Fibroblast of skin of abdomen (primary cell): ENCODE data around the gene ZFP36L2. TPM values are rescaled to one million over a fixed set of nuclear protein-coding genes. Genes with fewer than 3 reads are reported as not detected.

ENCODE experiments used
- DNase-seq: peaks from one replicate; pipeline ENCODE4 v3.0.0-alpha.2; 2013
- polyA plus RNA-seq, 2 experiments: library from polyadenylated mRNA; unstranded; fragments of 120-200 nt; gene quantifications; one replicate each; pipeline ENCODE4 v1.2.1, GENCODE V29; 2013; ENCODE audit not compliant: insufficient read length in 2 of 2

ZFP36L2 gene, protein sequence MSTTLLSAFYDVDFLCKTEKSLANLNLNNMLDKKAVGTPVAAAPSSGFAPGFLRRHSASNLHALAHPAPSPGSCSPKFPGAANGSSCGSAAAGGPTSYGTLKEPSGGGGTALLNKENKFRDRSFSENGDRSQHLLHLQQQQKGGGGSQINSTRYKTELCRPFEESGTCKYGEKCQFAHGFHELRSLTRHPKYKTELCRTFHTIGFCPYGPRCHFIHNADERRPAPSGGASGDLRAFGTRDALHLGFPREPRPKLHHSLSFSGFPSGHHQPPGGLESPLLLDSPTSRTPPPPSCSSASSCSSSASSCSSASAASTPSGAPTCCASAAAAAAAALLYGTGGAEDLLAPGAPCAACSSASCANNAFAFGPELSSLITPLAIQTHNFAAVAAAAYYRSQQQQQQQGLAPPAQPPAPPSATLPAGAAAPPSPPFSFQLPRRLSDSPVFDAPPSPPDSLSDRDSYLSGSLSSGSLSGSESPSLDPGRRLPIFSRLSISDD
- 59.0 TPM for polyA plus RNA-seq (2013, experiment 1 of 2; ENCODE audit: insufficient read length)
- 65.8 TPM for polyA plus RNA-seq (2013, experiment 2 of 2; ENCODE audit: insufficient read length)

DNA sequence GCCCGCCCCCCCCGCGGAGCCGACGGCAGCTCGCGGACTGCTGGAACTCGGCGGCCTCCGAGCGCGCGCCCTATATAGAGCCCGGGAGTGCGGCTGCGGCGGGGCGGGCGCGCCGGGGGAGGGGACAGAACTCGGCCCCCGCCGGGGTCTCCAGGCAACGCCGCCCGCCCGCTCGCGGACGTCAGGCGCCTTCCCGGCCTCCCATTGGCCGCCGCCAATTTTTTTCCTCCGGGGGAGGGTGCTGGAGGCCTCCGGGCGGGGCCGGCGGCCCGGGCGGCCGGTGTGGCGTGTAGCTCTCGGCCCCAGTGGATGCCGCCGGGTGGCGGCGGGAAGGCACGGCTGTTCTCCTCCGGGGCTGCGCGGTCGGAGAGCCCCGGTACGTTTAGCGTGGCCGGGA, at the start of gene ZFP36L2:
Gene ZFP36L2, minus strand, starts transcription at position 49 of the 397 bp plus-strand sequence. CDS start 291 bp downstream, outside the sequence.
- peak; percentile 98 for DNase-seq

DNA sequence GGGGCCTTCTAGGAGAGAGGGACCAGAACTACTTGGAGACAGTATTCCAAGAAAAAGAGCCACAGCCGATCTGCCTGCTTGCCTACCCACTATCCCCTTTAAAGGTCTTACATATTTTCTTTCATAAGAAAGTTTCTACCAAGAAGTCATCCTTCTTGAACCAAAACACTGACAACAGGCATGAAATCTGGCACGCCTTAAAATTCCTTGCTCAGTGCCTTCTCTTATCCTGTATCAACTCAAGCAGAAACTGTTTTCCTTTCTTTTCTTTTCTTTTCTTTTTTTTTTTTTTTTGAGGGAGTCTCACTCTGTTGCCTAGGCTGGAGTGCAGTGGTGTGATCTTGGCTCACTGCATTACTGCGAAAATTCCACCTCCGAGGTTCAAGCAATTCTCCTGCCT, 48.3 kb upstream of the ZFP36L2 start:
- no peak for DNase-seq

DNA sequence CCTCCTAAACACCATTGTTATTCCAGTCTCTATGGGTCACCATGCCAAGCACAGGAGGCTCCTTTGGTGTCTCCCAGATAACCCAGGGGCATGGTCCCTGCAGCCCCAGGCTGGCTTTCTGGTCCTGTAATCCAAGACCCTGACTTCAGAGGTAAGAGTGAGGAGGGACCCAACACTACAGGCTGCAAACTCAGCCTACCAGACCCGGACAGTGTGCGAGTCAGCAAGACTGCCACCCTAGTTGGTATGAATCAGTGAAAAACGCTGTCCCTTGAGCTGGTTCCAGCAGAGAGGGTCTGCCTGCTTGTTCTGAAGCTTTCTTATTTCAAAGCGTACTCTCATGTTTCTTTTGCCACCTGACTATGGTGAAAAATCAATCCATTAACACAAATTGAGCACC, 47.6 kb upstream of the ZFP36L2 start:
- DNase-seq: peak; percentile 20

DNA sequence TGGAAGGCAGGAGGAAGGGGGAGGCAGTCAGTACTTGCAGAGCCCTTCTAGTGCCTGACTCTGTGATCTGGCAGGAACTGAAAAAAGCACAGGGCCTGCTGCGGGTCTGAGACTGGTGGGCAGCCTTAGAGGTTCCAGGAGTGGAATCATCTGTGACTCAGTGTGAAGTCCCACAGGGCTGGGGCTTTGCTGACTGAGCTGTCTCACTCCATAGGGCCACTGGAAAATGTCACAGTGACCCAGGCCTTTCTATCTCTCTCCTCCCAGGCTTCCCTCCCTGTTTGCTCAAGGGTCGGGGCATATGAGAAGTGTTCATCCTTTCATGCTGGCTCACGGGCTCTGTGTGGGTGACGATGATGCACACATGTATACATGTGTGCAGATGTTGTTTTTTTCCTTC, 47.1 kb upstream of the ZFP36L2 start:
- peak; percentile 36 for DNase-seq

DNA sequence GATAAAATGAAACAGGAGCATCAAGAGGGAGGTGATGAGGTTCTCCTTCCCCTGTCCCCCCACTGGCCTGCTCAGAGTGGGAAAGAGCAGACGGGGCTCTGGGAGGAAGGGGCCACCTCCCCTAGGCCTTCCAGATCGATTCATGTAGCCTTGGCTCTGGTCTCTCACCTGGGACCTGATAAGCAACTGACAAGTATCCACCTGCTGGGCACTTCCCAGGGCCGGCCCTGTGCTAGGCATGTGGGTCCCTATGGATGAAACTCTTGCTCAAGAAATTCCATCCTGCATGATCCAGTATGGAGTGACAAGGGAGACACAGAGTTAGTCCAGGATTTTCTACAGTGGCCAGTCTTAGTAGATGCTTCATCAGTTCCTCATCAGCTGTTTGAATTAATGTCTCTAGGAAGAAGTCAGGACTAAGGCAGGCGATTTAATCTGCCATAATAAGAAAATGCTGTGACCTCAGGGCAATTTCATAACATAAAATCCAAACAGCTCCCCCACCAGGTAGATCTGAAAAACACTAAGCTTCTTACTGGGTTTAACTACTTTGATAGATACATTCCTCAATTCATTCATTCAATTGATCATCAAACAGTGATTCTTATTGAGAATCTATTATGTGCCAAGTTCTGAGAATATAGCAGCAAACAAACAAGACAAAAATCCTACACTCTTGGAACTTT, 44.7 kb upstream of the ZFP36L2 start:
- no peak for DNase-seq

DNA sequence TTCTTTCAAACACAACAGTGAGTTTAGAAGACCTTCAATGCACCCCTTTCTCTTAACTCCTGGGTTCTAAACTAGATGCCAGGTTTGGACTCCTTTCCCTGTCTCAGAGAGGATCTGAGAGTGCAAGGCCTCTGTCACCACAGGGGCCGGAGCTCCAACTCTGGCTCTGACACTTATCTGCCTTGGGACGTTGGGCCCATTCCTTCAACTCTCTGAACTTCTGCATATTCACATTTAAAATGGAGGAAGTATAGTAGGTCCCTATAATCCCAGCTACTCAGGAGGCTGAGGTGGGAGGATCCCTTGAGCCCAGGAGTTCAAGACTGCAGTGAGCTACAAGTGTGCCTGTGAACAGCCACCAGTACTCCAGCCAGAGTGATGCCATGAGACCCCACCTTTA, 44.1 kb upstream of the ZFP36L2 start:
- no peak for DNase-seq

DNA sequence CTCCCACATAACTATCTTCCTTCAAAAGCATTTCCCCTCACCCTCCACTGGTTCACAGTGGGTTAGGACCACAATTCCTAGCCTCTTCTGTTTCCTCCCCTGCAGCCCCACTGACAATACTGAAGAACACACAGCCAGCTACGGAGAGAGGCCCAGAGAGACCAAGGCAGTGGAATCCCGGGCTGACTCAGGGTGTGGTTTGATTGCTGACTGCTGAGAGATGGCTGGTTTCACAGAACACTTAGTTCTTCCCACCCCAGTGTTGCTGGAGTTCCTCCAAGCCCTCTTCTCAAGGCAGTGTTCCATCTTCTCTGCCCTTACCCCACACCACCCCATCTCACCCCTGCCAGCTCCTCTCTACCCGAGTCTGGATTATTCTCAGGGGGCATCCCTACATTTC, 43.3 kb upstream of the ZFP36L2 start:
- DNase-seq: peak; percentile 82

DNA sequence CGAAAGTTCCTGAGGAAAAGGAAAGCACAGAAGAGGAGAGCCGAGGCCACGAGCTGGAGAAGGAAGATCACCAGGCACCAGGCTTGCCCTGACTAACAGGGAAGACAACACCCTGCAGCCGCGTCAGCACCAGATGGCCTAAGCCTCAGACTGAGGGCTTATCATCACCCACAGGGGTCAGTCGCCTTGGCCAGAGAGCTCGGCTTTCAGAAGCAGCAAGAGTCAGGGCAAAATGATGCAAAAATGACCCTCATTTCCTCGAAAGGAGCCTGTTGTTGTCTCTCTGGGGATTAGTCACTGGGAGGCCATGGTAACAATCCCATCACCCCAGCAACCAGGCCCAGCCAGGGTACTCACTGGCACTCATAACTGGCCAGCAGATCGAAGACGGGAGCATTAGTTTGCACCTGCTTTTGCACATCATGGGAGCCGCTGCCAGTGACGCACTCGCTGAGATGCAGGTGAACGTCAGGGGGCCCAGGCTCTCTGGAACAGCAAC, 42.7 kb upstream of the ZFP36L2 start:
- DNase-seq: peak; percentile 75

DNA sequence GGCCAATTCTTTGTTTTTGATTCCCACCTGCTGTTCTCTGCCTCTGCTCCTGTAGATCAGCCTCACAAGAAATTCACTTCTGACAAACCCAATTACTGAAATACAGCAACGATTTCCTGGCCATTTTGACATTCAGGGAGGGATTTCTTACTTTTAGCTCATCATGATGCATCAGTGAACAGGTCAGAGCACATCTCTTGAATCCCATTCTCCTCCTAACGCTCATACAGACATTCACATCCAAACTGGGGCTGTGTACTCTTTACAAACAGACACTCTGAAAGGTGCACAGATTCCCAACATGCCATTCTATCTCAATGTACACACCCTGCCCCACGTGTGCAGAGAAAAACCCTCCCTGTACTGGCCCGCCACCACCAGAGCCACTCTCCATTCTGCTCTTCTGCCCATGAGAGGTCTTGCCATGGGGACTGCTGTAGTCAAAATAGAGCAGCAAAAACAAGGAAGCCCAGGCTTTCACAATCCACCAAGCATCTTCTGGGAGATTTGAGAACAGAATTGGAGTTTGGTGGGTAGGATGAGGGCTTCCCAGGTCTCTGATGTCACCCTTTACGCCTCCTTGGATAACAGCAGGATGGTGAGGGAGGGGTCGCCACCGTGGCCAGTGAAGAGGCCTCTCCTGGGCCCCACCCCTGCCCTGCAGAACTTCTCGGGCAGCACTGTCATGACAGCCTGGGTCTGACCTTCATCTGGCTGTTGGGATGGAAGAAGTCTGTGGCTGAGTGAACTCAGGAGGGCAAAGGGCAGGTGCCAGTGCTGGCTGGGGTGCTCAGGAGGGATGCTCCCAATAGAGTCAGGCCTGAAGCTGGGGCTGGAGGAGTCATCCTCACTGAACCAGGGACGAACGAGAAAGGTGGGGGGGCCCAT, 41.9 kb upstream of the ZFP36L2 start:
- no peak for DNase-seq

DNA sequence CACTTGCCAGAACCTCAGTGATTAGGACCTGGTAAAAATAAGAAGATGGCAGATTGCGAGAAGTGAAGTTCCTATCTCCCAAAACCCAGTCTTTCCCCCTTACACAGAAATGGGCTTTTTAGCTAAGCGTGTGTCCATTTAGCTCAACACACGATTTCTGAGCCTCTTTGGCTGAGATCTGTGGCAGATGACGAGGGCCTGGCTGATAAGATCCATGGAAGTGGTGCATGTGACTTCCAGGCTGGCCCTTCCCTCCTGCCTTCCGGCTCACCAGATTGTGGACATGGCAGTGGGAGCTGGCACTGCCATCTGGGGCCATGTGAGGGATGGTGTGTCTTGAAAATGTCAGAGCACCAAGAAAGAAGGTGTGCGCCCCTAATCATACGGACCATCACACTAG, 41.0 kb upstream of the ZFP36L2 start:
- no peak for DNase-seq

DNA sequence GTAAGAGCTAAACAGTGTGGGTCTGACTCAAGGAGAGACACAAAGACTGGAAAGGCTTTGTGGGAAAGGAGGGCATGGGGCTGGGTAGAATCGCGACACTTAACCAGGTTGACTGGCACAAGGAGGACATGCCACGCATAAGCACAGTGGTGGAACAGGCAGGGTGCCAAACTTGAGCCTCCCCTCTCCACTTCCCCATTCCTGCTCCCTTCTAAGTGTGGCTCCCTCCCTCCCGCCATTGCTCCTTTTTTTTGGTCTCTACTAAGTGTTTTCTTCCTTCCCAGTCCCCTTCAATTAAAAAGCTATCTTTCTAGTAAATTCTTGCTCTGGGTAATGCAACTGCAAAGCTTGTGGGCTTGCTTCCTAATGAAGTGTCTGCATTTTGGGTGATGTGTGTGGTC, 40.3 kb upstream of the ZFP36L2 start:
- no peak for DNase-seq

DNA sequence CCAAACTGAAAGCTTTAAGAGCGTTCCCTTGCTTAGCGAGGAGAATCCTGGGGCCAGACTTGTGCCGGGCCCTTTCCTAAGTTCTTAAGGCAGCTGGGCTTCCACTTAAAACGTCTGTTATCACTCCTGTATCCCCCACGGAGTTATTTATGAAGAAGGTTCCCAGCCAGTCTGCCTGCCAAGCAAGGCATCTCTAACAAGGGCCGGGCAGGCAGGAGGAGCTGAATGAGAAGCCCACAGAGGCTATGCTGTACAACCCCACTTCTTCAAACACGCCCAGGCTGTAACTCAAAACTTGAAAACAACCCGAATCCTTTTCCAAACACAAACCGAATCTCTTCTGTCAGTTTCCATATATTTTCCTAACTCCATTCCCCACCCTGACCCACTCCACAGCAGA, 39.0 kb upstream of the ZFP36L2 start:
- DNase-seq: peak; percentile 56

DNA sequence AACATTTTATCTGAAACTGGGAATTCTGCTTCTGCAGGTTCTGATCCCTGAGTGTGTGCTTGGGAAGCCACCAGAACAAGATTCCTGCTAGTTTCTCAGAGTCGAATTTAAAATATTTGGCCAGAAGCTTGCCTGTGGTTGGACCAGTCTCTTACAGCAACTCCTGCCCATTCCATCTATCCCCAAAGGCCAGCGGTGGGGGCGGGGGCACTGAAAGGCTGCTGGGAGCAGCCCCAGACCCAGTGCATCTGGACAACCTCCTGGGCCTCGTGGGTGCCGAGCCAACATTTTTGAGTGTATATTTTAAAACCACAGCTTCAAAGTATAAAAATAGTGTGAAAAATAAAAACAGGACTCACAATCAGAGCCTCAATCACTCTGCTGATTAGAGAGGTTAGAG, 38.6 kb upstream of the ZFP36L2 start:
- DNase-seq: peak; percentile 76

DNA sequence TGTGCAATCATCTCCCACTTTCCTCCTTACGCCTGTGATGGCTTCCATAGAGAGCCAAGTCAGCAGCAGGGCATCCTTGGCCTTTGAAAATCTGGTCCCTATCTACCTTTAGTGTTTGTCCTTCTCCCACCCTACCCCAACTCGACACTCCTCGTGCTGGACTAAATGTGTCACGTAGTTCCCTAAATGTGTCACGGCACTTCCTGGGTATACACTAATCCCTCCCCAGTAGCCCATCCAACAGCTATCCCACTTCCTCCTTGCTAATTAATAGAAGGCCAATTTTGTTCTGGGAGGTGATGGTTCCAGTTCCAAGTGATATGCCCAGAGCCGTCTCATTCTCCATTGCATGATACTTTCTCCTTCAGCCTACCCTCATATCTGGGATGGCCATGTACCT, 36.5 kb upstream of the ZFP36L2 start:
- no peak for DNase-seq

DNA sequence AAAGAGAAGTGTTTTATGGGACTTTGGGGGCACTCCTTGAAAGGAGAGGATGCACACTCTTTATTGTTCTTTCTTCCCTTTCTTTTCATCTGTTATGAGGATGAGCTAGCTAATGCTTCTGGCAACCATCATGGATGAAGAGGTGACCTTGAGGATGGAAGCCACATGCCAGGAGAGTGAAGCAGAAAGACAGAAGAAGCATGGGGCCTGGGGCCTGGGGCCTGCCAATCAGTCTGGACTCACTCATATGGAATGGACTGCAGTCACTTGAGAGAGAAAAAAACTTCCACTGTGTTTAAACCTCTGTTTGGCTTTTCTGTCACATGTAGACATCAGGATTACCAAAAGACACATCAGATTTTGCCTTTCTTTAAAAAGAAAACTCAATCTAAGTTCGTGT, 35.8 kb upstream of the ZFP36L2 start:
- no peak for DNase-seq

DNA sequence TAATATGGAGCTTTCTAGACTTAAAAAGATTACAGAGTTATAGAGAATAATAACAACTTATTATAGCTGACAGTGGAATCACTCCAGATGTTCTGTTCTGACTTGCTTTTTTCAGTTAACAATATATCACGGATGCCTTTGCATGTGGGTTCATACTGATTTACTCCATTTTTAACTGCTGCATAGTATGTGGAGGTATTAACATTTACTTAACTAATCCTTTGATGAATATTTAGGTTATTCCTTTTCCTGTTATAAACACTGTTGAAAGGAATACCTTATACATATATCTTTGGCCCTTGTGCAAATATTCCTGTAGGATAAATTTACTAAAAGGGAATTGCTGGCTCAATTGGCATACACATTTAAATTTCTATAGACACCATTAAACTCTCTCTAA, 33.1 kb upstream of the ZFP36L2 start:
- no peak for DNase-seq

DNA sequence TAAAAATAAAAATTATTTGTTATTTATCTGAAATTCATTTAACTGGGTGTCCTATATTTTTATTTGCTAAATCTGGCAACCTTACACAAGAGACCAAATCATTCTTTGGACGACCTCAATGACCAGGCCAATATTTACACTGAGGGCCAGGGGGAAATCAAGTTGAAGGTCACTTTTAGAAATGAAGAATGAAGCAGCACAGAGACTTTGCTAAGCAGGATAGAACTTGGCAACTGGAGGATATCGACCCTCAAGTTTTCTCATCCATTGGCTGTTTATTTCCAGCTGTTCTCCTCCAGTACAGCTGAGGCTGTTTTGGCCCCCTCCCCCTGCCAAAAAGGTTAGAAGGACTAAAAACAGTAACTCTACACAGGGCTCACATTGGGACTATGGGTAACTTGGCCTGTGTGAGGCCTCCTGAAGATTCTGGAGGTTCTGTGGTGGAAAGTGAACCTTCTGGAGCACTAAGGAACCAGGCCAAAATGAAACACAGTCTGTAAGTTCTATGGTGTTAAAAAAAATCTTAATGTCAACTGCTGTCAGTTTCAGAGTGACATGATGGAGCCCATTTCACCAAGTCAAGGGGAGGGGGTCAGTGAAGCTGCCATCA, 32.2 kb upstream of the ZFP36L2 start:
- no peak for DNase-seq

DNA sequence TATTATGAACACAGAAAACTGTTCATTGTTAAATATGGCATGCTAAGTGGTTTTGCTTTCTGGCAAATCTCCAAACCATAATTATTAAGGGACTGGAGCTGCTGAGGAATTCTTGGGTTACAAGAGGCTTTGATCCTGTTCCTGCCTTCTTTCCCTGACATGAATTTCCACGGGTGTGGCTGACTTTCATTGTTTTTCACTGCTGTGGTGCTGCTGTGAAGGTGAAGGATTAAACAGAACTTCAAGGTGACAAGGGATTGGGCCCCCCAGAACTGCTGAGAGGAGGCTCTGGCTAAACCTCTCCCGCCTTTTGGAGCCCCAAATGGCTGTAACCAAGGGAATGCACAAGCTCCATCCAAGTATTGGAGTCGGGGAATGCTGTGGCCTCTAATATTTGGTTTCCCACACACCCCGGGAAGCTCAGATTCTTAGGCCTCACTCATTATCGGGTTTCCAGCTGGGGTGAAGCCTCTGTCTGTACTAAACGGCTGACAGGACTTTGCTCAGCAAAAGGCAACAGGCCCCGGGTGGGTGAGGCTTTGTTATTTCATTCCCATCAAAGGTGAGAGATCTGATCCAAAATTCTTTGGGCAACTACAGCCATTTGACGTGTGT, 29.0 kb upstream of the ZFP36L2 start:
- peak; percentile 69 for DNase-seq

DNA sequence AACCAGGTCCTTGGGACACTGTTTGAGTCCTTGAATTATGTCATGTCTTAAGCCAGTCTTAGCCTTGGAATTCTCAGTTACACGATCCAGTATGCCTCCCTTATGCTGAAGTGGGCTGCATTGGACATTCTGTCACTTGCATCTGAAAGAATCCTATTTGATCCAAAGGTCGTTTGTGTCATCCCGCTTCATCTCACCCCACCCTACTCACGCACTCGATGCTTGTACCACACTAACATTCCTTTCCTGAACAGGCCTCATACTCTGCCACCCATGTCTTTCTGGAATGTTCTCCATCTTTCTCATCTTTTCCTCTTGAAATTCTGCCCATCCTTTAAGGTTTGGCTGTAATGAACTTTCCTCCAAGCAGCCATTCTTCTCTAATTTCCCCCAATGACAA, 27.9 kb upstream of the ZFP36L2 start:
- DNase-seq: no peak

DNA sequence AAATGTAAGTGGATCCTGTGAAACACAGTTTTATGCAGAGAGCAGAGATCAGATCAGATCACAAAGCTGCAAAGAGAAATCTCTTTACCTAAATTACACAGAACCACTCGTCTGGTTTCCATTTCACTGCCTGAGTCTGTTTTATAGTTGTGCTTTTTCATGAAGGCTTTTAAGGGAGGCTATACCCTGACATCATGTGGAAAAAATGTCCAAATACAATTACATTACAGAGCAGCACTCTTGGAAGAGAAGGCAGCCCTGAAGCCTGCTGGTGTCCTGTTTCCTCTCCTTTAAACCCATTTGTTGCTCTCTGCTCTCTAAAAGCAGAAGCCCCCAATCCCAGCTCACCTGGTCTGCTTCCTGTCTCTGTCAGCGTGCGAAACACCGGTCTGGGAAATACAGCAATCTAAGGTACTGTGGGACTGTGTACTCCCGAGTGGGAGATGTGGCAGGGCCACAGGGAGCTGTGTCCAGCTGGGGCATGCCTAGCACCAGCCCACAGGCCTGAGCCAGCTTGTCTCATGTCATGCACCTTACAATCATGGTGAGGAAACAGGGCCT, 24.8 kb upstream of the ZFP36L2 start:
- peak; percentile 81 for DNase-seq

DNA sequence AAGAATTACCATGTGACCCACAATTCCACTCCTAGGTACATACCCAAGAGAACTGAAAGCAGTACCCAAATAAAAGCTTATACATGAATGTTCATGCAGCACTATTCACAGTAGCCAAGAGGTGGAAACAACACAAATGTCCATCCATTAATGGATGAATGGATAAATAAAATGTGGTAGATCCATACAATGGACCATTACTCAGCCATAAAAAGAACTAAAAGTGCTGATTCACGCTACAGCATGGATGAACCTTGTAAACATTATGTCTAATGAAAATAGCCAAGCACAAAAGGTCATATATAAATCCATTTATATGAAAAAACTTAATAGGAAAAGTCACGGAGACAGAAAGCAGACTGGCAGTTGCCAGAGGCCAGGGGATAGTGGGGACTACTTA, 23.6 kb upstream of the ZFP36L2 start:
- no peak for DNase-seq
